K562 (cell line): ENCODE measurements around the gene ITLN1. TPM values are rescaled to one million over a fixed set of nuclear protein-coding genes. Genes with fewer than 3 reads are reported as not detected.

ENCODE experiments used
- ATAC-seq: fragments of 200-7000 bp; cut with Tn5 transposase; 3 replicates; pipeline ENCODE4 v1.9.1; 2020; ENCODE audit warnings: moderate library complexity
- BruUV-seq: library from RNA; stranded (reverse); fragments of 400-500 nt; replicated peaks from 2 replicates; lab custom pipeline; 2021; lab: Mats Ljungman, UMichigan
- CTCF ChIA-PET: fragments of 300-600 bp; formaldehyde crosslinking; extraction: SDS; loops from one replicate; lab custom pipeline; 2021; ENCODE audit warnings: low intra/inter-chr PET ratio; lab: Yijun Ruan, JAX
- POLR2A ChIA-PET: fragments of 300-600, 350-650 bp; sonication (Branson Sonifier 250); formaldehyde crosslinking; extraction: SDS; loops from one replicate; lab custom pipeline; 2021; ENCODE audit warnings: antibody characterized with exemption, inconsistent platforms; lab: Yijun Ruan, JAX
- DNase-seq, 4 experiments: peaks; one replicate each; pipeline versions ENCODE4 v3.0.0 to v3.0.0-alpha.2; 2011 to 2018; ENCODE audit warnings: low spot score in 3 of 4, mixed read lengths in 3 of 4; ENCODE audit errors: extremely low read depth in 1 of 4
- FAIRE-seq: peaks from 2 replicates; lab custom pipeline; 2011; peaks lifted over from hg19 to GRCh38; lab: Jason Lieb, UNC
- H2AFZ ChIP-seq: 2 replicates; pipeline ENCODE4 v1.6.0; 2011; ENCODE audit warnings: low read depth, low read length, control low read depth, inconsistent platforms
- H3K27ac ChIP-seq: fragments of 200-600 bp; 3 replicates; pipeline ENCODE4 v1.8.0; 2011; ENCODE audit warnings: low read depth, mild to moderate bottlenecking, control low read depth, inconsistent platforms, low read length, moderate library complexity, mixed read lengths; ENCODE audit errors: extremely low read depth
- H3K27me3 ChIP-seq, 2 experiments: fragments of 300-600 bp in 1 of 2; 2 replicates in 1 of 2; 3 replicates in 1 of 2; pipeline versions ENCODE4 v1.6.0 to v1.8.0; 2011; ENCODE audit warnings: inconsistent platforms in 2 of 2, low read length in 2 of 2, mild to moderate bottlenecking in 1 of 2, mixed read lengths in 1 of 2, moderate library complexity in 1 of 2; ENCODE audit not compliant: control insufficient read depth in 2 of 2, insufficient read depth in 2 of 2
- H3K36me3 ChIP-seq: fragments of 300-600 bp; 3 replicates; pipeline ENCODE4 v1.8.0; 2011; ENCODE audit warnings: mild to moderate bottlenecking, low read length, inconsistent platforms; ENCODE audit not compliant: control insufficient read depth, insufficient read depth
- H3K4me1 ChIP-seq, 2 experiments: fragments of 200-600 bp in 1 of 2; replicated peaks in 1 of 2; 2 replicates in 1 of 2; 3 replicates in 1 of 2; pipeline versions ENCODE4 v1.5.1 to v1.8.0; 2011; ENCODE audit warnings: inconsistent platforms in 2 of 2, low read length in 2 of 2, mild to moderate bottlenecking in 1 of 2, mixed read lengths in 1 of 2, moderate library complexity in 1 of 2; ENCODE audit not compliant: control insufficient read depth in 2 of 2, insufficient read depth in 2 of 2
- H3K4me2 ChIP-seq: 2 replicates; pipeline ENCODE4 v1.6.1; 2011; ENCODE audit warnings: low read length, control low read depth, inconsistent platforms, mixed read lengths; ENCODE audit not compliant: insufficient read depth
- H3K4me3 ChIP-seq: fragments of 200-600 bp; sonication (generic), shearing (Covaris generic); 2 replicates; pipeline ENCODE4 v1.5.1; 2016; ENCODE audit warnings: control low read depth, inconsistent platforms
- H3K79me2 ChIP-seq: fragments of 200-600 bp; 3 replicates; pipeline ENCODE4 v1.8.0; 2011; ENCODE audit warnings: low read length, inconsistent platforms; ENCODE audit not compliant: control insufficient read depth, insufficient read depth
- H3K9ac ChIP-seq, 2 experiments: 2 replicates each; pipeline versions ENCODE4 v1.6.0 to v1.6.1; 2011; ENCODE audit warnings: low read depth in 2 of 2, low read length in 2 of 2, control low read depth in 1 of 2, inconsistent platforms in 1 of 2, mild to moderate bottlenecking in 1 of 2, mixed read lengths in 1 of 2; ENCODE audit not compliant: insufficient read depth in 1 of 2
- H3K9me1 ChIP-seq: one replicate; pipeline ENCODE4 v1.6.0; 2011; ENCODE audit warnings: inconsistent platforms, mild to moderate bottlenecking, low read length, moderate library complexity; ENCODE audit not compliant: control insufficient read depth, insufficient read depth
- H3K9me3 ChIP-seq: replicated peaks from 2 replicates; pipeline ENCODE4 v1.5.1; 2011; ENCODE audit warnings: low read depth, low read length, inconsistent platforms; ENCODE audit not compliant: control insufficient read depth, insufficient read depth
- H4K20me1 ChIP-seq: replicated peaks from 2 replicates; pipeline ENCODE4 v1.6.1; 2011; ENCODE audit warnings: low read length, inconsistent platforms, mixed read lengths; ENCODE audit not compliant: control insufficient read depth, insufficient read depth
- PATZ1 ChIP-seq: fragments of 250-450 bp; sonication (Bioruptor Pico); IDR thresholded peaks from 2 replicates; pipeline ENCODE4 v1.5.0; 2020; ENCODE audit warnings: mild to moderate bottlenecking, borderline replicate concordance
- TEAD1 ChIP-seq, 2 experiments: fragments of 450-650 bp in 1 of 2; sonication (generic) in 1 of 2; formaldehyde crosslinking; IDR thresholded peaks; 2 replicates each; pipeline versions ENCODE4 v1.4.0 to v1.8.0; 2020 to 2022; ENCODE audit warnings: mild to moderate bottlenecking in 2 of 2, missing genetic modification reagents in 1 of 2
- ZBTB5 ChIP-seq: fragments of 450-650 bp; IDR thresholded peaks from 2 replicates; pipeline ENCODE4 v1.6.1; 2017; ENCODE audit warnings: antibody characterized with exemption
- WGBS: fragments of 100-300 bp; shearing (Covaris generic); methylation state at CpG from one replicate; pipeline ENCODE4 v1.1.6; 2016; ENCODE audit warnings: low coverage, mixed read lengths; ENCODE audit not compliant: insufficient coverage; ENCODE audit errors: missing lambda C conversion rate; 5-methylcytosine and 5-hydroxymethylcytosine counted together
- in situ Hi-C: fragments of 300-500 bp; cut with MboI; formaldehyde crosslinking; loops from 4 replicates; pipeline ENCODE4 v1.15.0; 2018; ENCODE audit warnings: inconsistent platforms, mixed read lengths
- intact Hi-C: fragments of 100-400 bp; cut with micrococcal nuclease; formaldehyde crosslinking; loops from 2 replicates; pipeline ENCODE4 v1.14.2; 2022
- polyA plus RNA-seq, 8 experiments: library from polyadenylated mRNA; depleted of rRNA in 4 of 8; stranded (reverse) in 5 of 8; unstranded in 3 of 8; fragments of >200 nt; fragmentation: Nextera tagmentation in 2 of 8; fragmentation: Illumina TruSeq in 1 of 8; extraction: Ambion mirVana in 2 of 8; extraction: Trizol in 1 of 8; gene quantifications; 2 replicates each; pipeline versions ENCODE4 v1.2.1 to v1.2.3, GENCODE V29; 2011 to 2014; ENCODE audit warnings: inconsistent platforms in 1 of 8, missing spikeins in 1 of 8
- total RNA-seq, 7 experiments: library from RNA; depleted of rRNA in 6 of 7; stranded (reverse); fragments of >200 nt in 6 of 7; fragmentation: Illumina TruSeq in 2 of 7; extraction: Trizol in 2 of 7; gene quantifications; 2 replicates each; pipeline versions ENCODE4 v1.2.1 to v1.2.3, GENCODE V29; 2011 to 2021; ENCODE audit warnings: low replicate concordance in 1 of 7

ITLN1 gene
- total and polyA plus RNA-seq, 9 of the 15 experiments (the other 6 are each of a cell fraction or from before 2014, with no cell fraction given) = not detected

DNA sequence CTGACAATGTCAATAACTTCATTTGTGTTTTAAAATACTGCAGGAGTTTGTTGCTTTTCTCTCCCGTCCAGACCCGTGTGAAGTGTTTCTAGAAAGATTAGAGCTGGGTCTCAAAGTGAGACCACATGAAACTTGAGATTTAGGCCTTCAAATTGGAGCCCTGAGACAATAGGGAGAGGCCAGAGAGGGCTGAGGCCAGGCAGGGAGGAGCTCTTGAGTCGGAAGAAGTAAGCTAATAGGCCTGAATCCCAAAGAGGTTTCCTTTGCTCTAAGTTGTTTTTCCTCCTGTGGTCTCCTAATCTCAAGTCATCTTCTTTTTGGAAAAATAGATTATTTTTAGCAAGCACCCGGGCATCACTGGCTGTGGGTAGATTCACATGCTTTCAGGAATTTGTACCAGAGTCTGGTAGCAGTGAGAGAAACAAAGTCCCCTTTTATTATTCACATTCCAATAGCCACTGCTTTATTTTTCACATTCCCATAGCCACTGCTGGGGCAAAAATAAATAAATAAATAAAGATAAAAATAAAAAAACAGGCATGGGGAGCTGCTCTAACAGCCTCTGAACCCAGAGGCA is 47.9 kb downstream of the ITLN1 start:
- H3K4me3 ChIP-seq = no peak overlapping the region
- ATAC-seq = no peak
- no peak overlapping the region for H3K9ac ChIP-seq
- H2AFZ ChIP-seq = no peak overlapping the region
- H3K4me1 ChIP-seq = 0 out of 5 replicates have a peak, but pooled peaks cover 0 to 3% of the 10 kb centered on the region in 2 experiments
- TF ChIP-seq TEAD1 (CRISPR knock-in tag; IDR thresholded peaks at IDR 0.05) = no peak
- no peak for TF ChIP-seq PATZ1
- no peak for TF ChIP-seq ZBTB5
- WGBS = 6% methylated on average over 4 of the region's 4 CpGs
- H4K20me1 ChIP-seq = no peaks in the 10 kb centered on the region
- H3K27ac ChIP-seq = no peak overlapping the region
- FAIRE-seq = no peak
- peaks cover 2 to 25% of the 10 kb centered on the region in 2 experiments; a peak in 2 of 5 replicates for H3K27me3 ChIP-seq
- no peaks in the 10 kb centered on the region for H3K36me3 ChIP-seq
- intact Hi-C loops (loop anchor here (5.0 to 10.0 kb wide), 2 partner anchors 260 to 338 kb away; partner anchors contain the start of genes B4GALT3 and KLHDC9), in situ Hi-C loops (loop anchor here (5.0 to 25.0 kb wide), 2 partner anchors 115 to 250 kb away; partner anchors contain the start of genes ITLN2, KLHDC9 and NECTIN4)
- H3K4me2 ChIP-seq = no peak overlapping the region
- no TSS peak for BruUV-seq
- H3K79me2 ChIP-seq = no peaks in the 10 kb centered on the region
- H3K9me3 ChIP-seq = no peaks in the 10 kb centered on the region
- ChIA-PET POLR2A (interaction anchor here (0.6 to 1.2 kb wide), 3 partner anchors 10 to 164 kb away, joined by 3 to 6 read pairs (median 3); no protein-coding TSS in a partner anchor), CTCF (no interaction called here)
- no peak for DNase-seq
- H3K9me1 ChIP-seq = no peaks in the 10 kb centered on the region
